Amniotic stem cell (primary cell): ENCODE data around the gene MED7.

ENCODE experiments used
- DNase-seq: peaks from one replicate; lab custom pipeline; 2025; lab: John Stamatoyannopoulos, UW

Gene MED7

GRCh38 chr5:157106630-157107461, 35.8 kb downstream of the MED7 start:
- DNase-seq, result no peak

- DNase-seq, result peak; percentile 8
These were observed 42.5 kb downstream of the MED7 start for GRCh38 chr5:157100140-157100679.

- DNase-seq, result no peak
These were observed 54.2 kb downstream of the MED7 start for GRCh38 chr5:157088342-157088990.
